AG04450 (cell line): ENCODE data around the gene JMJD1C. TPM values are rescaled to one million over a fixed set of nuclear protein-coding genes. Genes with fewer than 3 reads are reported as not detected.

ENCODE experiments used
- CTCF ChIA-PET: fragments of 300-600, 350-600 bp; formaldehyde crosslinking; extraction: SDS; loops from one replicate; lab custom pipeline; 2022; ENCODE audit warnings: antibody characterized with exemption, inconsistent platforms; lab: Charles Lee
- POLR2A ChIA-PET: fragments of 350-600 bp; formaldehyde crosslinking; extraction: SDS; loops from one replicate; lab custom pipeline; 2021; ENCODE audit warnings: antibody characterized with exemption, inconsistent platforms; lab: Yijun Ruan, JAX
- DNase-seq: peaks from one replicate; pipeline ENCODE4 v3.0.0-alpha.2; 2011; ENCODE audit warnings: low read depth, low spot score
- H3K27ac ChIP-seq: one replicate; pipeline ENCODE4 v1.5.1; 2012; ENCODE audit warnings: low read depth, low read length, control low read depth
- H3K27me3 ChIP-seq: one replicate; pipeline ENCODE4 v1.6.0; 2012; ENCODE audit warnings: low read length; ENCODE audit not compliant: control insufficient read depth, insufficient read depth
- H3K4me3 ChIP-seq: 2 replicates; pipeline ENCODE4 v1.5.1; 2011; ENCODE audit warnings: mild to moderate bottlenecking, low read depth, low read length, control low read depth
- H3K9me3 ChIP-seq: 2 replicates; pipeline ENCODE4 v1.5.1; 2012; ENCODE audit warnings: low read length; ENCODE audit not compliant: control insufficient read depth, insufficient read depth
- polyA plus RNA-seq: library from polyadenylated mRNA; depleted of rRNA; stranded (reverse); fragments of >200 nt; gene quantifications from 2 replicates; pipeline ENCODE4 v1.2.3, GENCODE V29; 2011
- TF ChIP-seq, protein P1 (sequence below): IDR thresholded peaks from 2 replicates; pipeline ENCODE4 v1.5.1; 2011; ENCODE audit warnings: low read depth, low read length, control low read depth, inconsistent platforms

JMJD1C gene
- polyA plus RNA-seq, 1 experiment, result 45.0 TPM

GRCh38 chr10:63480237-63480636 lies 14.5 kb upstream of the JMJD1C start:
- Histone ChIP-seq H3K27me3 (no peaks in the 10 kb centered on the region), H3K9me3 (peaks cover 4% of the 10 kb centered on the region; the same call in 1 of the 2 replicates), H3K4me3 (no peak overlapping the region), H3K27ac (no peak overlapping the region)
- no peak for DNase-seq
- TF ChIP-seq, protein P1, sequence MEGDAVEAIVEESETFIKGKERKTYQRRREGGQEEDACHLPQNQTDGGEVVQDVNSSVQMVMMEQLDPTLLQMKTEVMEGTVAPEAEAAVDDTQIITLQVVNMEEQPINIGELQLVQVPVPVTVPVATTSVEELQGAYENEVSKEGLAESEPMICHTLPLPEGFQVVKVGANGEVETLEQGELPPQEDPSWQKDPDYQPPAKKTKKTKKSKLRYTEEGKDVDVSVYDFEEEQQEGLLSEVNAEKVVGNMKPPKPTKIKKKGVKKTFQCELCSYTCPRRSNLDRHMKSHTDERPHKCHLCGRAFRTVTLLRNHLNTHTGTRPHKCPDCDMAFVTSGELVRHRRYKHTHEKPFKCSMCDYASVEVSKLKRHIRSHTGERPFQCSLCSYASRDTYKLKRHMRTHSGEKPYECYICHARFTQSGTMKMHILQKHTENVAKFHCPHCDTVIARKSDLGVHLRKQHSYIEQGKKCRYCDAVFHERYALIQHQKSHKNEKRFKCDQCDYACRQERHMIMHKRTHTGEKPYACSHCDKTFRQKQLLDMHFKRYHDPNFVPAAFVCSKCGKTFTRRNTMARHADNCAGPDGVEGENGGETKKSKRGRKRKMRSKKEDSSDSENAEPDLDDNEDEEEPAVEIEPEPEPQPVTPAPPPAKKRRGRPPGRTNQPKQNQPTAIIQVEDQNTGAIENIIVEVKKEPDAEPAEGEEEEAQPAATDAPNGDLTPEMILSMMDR, result no peak
- CTCF ChIA-PET, result interaction anchor here (0.7 kb wide), 1 partner anchor 134 kb away, joined by 6 read pairs; no protein-coding TSS in a partner anchor
- POLR2A ChIA-PET, result interaction anchor here (0.6 kb wide), 1 partner anchor 300 kb away, joined by 3 read pairs; no protein-coding TSS in a partner anchor

GRCh38 chr10:63478564-63478963 lies 12.8 kb upstream of the JMJD1C start:
- H3K9me3 ChIP-seq, result peaks cover 4% of the 10 kb centered on the region; the same call in 1 of the 2 replicates
- CTCF ChIA-PET, result interaction anchor here (1.7 kb wide), 1 partner anchor 312 kb away, joined by 4 read pairs; no protein-coding TSS in a partner anchor
- POLR2A ChIA-PET, result no interaction called here

GRCh38 chr10:63477927-63478326 lies 12.2 kb upstream of the JMJD1C start:
- no peak overlapping the region for H3K4me3 ChIP-seq
- POLR2A ChIA-PET, result no interaction called here
- CTCF ChIA-PET, result interaction anchor here (0.7 to 1.7 kb wide), 2 partner anchors 24 to 311 kb away, joined by 4 read pairs; no protein-coding TSS in a partner anchor

More at GRCh38 chr10:63478564-63478963, 12.8 kb upstream of the JMJD1C start:
- no peaks in the 10 kb centered on the region for H3K27me3 ChIP-seq
- TF ChIP-seq, protein P1, result no peak
- no peak for DNase-seq
- no peak overlapping the region for H3K4me3 ChIP-seq
- no peak overlapping the region for H3K27ac ChIP-seq

DNA sequence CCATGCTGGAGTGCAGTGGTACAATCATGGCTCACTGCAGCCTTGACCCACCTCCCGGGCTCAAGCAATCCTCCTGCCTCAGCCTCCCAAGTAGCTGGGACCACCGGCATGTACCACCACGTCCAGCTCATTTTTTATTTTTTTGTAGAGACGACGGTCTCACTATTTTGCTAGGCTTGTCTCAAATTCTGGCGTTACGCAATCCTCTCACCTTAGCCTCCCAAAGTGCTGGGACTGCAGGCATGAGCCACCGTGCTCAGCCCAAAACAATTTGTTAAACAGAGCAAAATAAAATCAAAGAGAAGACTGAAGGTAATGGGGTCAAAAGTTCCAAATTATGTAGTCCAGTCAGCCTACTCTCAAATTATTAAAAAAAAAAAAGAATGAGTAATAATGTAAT lies 8.7 kb upstream of the JMJD1C start:
- ChIA-PET POLR2A (no interaction called here), CTCF (no interaction called here)
- no peak for DNase-seq
- peaks cover 4% of the 10 kb centered on the region; the same call in 1 of the 2 replicates for H3K9me3 ChIP-seq
- H3K27ac ChIP-seq, result no peak overlapping the region
- no peak overlapping the region for H3K4me3 ChIP-seq
- TF ChIP-seq, protein P1, result no peak
- H3K27me3 ChIP-seq, result no peaks in the 10 kb centered on the region

More at GRCh38 chr10:63477927-63478326, 12.2 kb upstream of the JMJD1C start:
- Histone ChIP-seq H3K27me3 (no peaks in the 10 kb centered on the region), H3K9me3 (peaks cover 4% of the 10 kb centered on the region; the same call in 1 of the 2 replicates), H3K27ac (no peak overlapping the region)
- TF ChIP-seq, protein P1, result no peak
- no peak for DNase-seq

DNA sequence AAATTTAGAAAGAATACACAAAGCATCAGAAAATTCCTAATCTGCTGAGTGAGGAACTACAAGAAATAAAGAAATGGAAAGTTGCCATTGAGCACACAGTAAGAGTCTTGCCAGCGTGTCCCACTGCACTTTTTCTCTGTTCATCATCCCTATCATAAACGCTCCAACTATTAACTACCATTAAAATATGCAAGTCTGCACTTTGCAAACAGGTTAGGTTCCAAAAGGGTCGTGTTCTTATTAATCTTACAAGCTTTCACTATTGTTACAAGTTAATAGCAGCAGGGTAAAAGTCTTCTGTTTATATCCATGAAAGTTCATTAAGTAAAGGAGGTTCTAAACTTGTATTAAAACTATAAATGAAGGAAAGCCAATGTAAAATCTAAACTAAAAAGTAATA lies 5.2 kb upstream of the JMJD1C start:
- ChIA-PET CTCF (interaction anchor here (1.0 to 1.5 kb wide), 2 partner anchors 249 to 304 kb away, joined by 3 to 5 read pairs; no protein-coding TSS in a partner anchor), POLR2A (interaction anchor here (0.7 kb wide), 1 partner anchor 51 kb away, joined by 3 read pairs; no protein-coding TSS in a partner anchor)
- TF ChIP-seq, protein P1, result no peak
- Histone ChIP-seq H3K4me3 (no peak overlapping the region), H3K27ac (no peak overlapping the region), H3K27me3 (no peaks in the 10 kb centered on the region), H3K9me3 (no peaks in the 10 kb centered on the region)
- no peak for DNase-seq
